ENCODE measurements around the gene STEEP1.

- TF ChIP-seq POLR2A (IDR thresholded peaks at IDR 0.05; ENCODE audit: low read depth, low read length): no peak
- TF ChIP-seq POLR2AphosphoS5 (IDR thresholded peaks at IDR 0.05; ENCODE audit: low read depth, low read length): no peak
- TF ChIP-seq TAF1 (IDR thresholded peaks at IDR 0.05; ENCODE audit: borderline replicate concordance, low read depth, low read length): no peak
Measured at GRCh38 chrX:119503484-119503861, 61.7 kb downstream of the STEEP1 start.
